H9 (cell line): ENCODE results near the gene TMEM41A. TPM values are rescaled to one million over a fixed set of nuclear protein-coding genes. Genes with fewer than 3 reads are reported as not detected.

ENCODE experiments used
- DNase-seq: peaks from one replicate; pipeline ENCODE4 v3.0.0-alpha.2; 2017
- H2AFZ ChIP-seq: one replicate; pipeline ENCODE4 v1.6.1; 2013; ENCODE audit warnings: mild to moderate bottlenecking, low read length, control low read depth, moderate library complexity
- H2AK5ac ChIP-seq: 2 replicates; pipeline ENCODE4 v1.6.1; 2013; ENCODE audit warnings: low read length, control low read depth, mixed read lengths; ENCODE audit not compliant: insufficient read length
- H2BK120ac ChIP-seq: one replicate; pipeline ENCODE4 v1.6.1; 2013; ENCODE audit warnings: low read depth, mild to moderate bottlenecking, low read length, control low read depth, inconsistent platforms; ENCODE audit not compliant: poor library complexity, severe bottlenecking
- H2BK12ac ChIP-seq: 2 replicates; pipeline ENCODE4 v1.6.1; 2013; ENCODE audit warnings: low read length, control low read depth, mixed read lengths, low read depth; ENCODE audit not compliant: insufficient read length
- H2BK15ac ChIP-seq: 2 replicates; pipeline ENCODE4 v1.6.1; 2013; ENCODE audit warnings: low read depth, low read length, control low read depth
- H2BK20ac ChIP-seq: one replicate; pipeline ENCODE4 v1.6.1; 2013; ENCODE audit warnings: low read depth, mild to moderate bottlenecking, low read length, control low read depth, inconsistent platforms; ENCODE audit not compliant: poor library complexity, severe bottlenecking
- H2BK5ac ChIP-seq: 2 replicates; pipeline ENCODE4 v1.6.1; 2013; ENCODE audit warnings: low read length, control low read depth, mixed read lengths; ENCODE audit not compliant: insufficient read length
- H3K14ac ChIP-seq: 2 replicates; pipeline ENCODE4 v1.6.1; 2013; ENCODE audit warnings: low read length, control low read depth; ENCODE audit not compliant: insufficient read depth
- H3K18ac ChIP-seq: 2 replicates; pipeline ENCODE4 v1.6.1; 2013; ENCODE audit warnings: low read depth, mild to moderate bottlenecking, mixed read lengths, low read length, control low read depth; ENCODE audit not compliant: insufficient read length
- H3K23ac ChIP-seq: 2 replicates; pipeline ENCODE4 v1.6.1; 2013; ENCODE audit warnings: low read length, control low read depth, mixed read lengths, low read depth; ENCODE audit not compliant: insufficient read length
- H3K23me2 ChIP-seq: 2 replicates; pipeline ENCODE4 v1.6.1; 2013; ENCODE audit warnings: low read depth, mild to moderate bottlenecking, mixed read lengths, low read length, control low read depth; ENCODE audit not compliant: insufficient read length, poor library complexity, severe bottlenecking
- H3K27ac ChIP-seq: 2 replicates; pipeline ENCODE4 v1.5.1; 2013; ENCODE audit warnings: low read length, control low read depth, mixed read lengths, low read depth; ENCODE audit not compliant: insufficient read length
- H3K27me3 ChIP-seq: 2 replicates; pipeline ENCODE4 v1.6.1; 2013; ENCODE audit warnings: low read length, control low read depth, inconsistent platforms; ENCODE audit not compliant: insufficient read depth
- H3K4ac ChIP-seq: 2 replicates; pipeline ENCODE4 v1.6.1; 2013; ENCODE audit warnings: low read depth, mild to moderate bottlenecking, control low read depth, inconsistent platforms, low read length, moderate library complexity
- H3K4me1 ChIP-seq: 2 replicates; pipeline ENCODE4 v1.6.1; 2013; ENCODE audit warnings: low read length, control low read depth, inconsistent platforms; ENCODE audit not compliant: insufficient read depth
- H3K4me2 ChIP-seq: 2 replicates; pipeline ENCODE4 v1.6.1; 2013; ENCODE audit warnings: low read length, control low read depth, mixed read lengths; ENCODE audit not compliant: insufficient read length, insufficient read depth
- H3K56ac ChIP-seq: 2 replicates; pipeline ENCODE4 v1.6.1; 2013; ENCODE audit warnings: low read depth, mild to moderate bottlenecking, mixed read lengths, low read length, control low read depth; ENCODE audit not compliant: insufficient read length
- H3K79me1 ChIP-seq: 2 replicates; pipeline ENCODE4 v1.6.1; 2013; ENCODE audit warnings: low read depth, mild to moderate bottlenecking, moderate library complexity, low read length, control low read depth, inconsistent platforms; ENCODE audit not compliant: insufficient read depth, poor library complexity, severe bottlenecking
- H3K79me2 ChIP-seq: 2 replicates; pipeline ENCODE4 v1.6.1; 2013; ENCODE audit warnings: low read length, control low read depth, inconsistent platforms; ENCODE audit not compliant: insufficient read depth
- H3K9ac ChIP-seq: 2 replicates; pipeline ENCODE4 v1.6.1; 2013; ENCODE audit warnings: low read length, control low read depth, mixed read lengths; ENCODE audit not compliant: insufficient read length; ENCODE audit errors: extremely low read depth
- H3K9me3 ChIP-seq: one replicate; pipeline ENCODE4 v1.6.1; 2013; ENCODE audit warnings: low read depth, low read length, inconsistent platforms; ENCODE audit not compliant: control insufficient read depth
- H3T11ph ChIP-seq: one replicate; pipeline ENCODE4 v1.6.1; 2013; ENCODE audit warnings: mild to moderate bottlenecking, low read length, control low read depth, inconsistent platforms
- H4K20me1 ChIP-seq: one replicate; pipeline ENCODE4 v1.6.1; 2013; ENCODE audit not compliant: control insufficient read depth, insufficient read length, insufficient read depth
- H4K5ac ChIP-seq: 2 replicates; pipeline ENCODE4 v1.6.1; 2013; ENCODE audit warnings: low read depth, mild to moderate bottlenecking, mixed read lengths, low read length, control low read depth; ENCODE audit not compliant: insufficient read length
- H4K8ac ChIP-seq: replicated peaks from 2 replicates; pipeline ENCODE4 v1.6.1; 2013; ENCODE audit warnings: low read length, control low read depth, mixed read lengths, low read depth; ENCODE audit not compliant: insufficient read length
- H4K91ac ChIP-seq: 2 replicates; pipeline ENCODE4 v1.6.1; 2013; ENCODE audit warnings: low read depth, mild to moderate bottlenecking, moderate library complexity, mixed read lengths, low read length, control low read depth; ENCODE audit not compliant: insufficient read length
- H3K27ac Mint-ChIP-seq, 3 experiments: 2 replicates in 2 of 3; 3 replicates in 1 of 3; pipeline ENCODE4 v1.8.0; 2020 to 2021; ENCODE audit warnings: mixed read lengths in 3 of 3, mild to moderate bottlenecking in 1 of 3, moderate library complexity in 1 of 3
- H3K27me3 Mint-ChIP-seq: 2 replicates; pipeline ENCODE4 v1.8.0; 2021; ENCODE audit warnings: low read depth, mild to moderate bottlenecking, moderate library complexity, mixed read lengths
- H3K36me3 Mint-ChIP-seq, 3 experiments: 2 replicates in 2 of 3; 3 replicates in 1 of 3; pipeline ENCODE4 v1.8.0; 2020 to 2021; ENCODE audit warnings: low read depth in 3 of 3, mixed read lengths in 3 of 3; ENCODE audit not compliant: insufficient read depth in 1 of 3
- H3K4me1 Mint-ChIP-seq, 2 experiments: 2 replicates each; pipeline ENCODE4 v1.8.0; 2020; ENCODE audit warnings: mixed read lengths in 2 of 2
- H3K4me3 Mint-ChIP-seq, 2 experiments: 2 replicates in 1 of 2; 3 replicates in 1 of 2; pipeline ENCODE4 v1.8.0; 2020 to 2021; ENCODE audit warnings: mild to moderate bottlenecking in 2 of 2, mixed read lengths in 2 of 2, moderate library complexity in 1 of 2
- H3K9me3 Mint-ChIP-seq, 2 experiments: 2 replicates in 1 of 2; 3 replicates in 1 of 2; pipeline ENCODE4 v1.8.0; 2020; ENCODE audit warnings: mild to moderate bottlenecking in 2 of 2, mixed read lengths in 2 of 2, moderate library complexity in 1 of 2
- WGBS: extraction: QIAGEN DNeasy Blood & Tissue Kit; methylation state at CpG from one replicate; pipeline ENCODE4 v1.1.7; 2013; ENCODE audit warnings: missing lambda C conversion rate, low lambda C conversion rate, mixed read lengths; ENCODE audit not compliant: insufficient read length; ENCODE audit errors: extremely low coverage; 5-methylcytosine and 5-hydroxymethylcytosine counted together
- total RNA-seq: library from RNA; stranded (reverse); gene quantifications from 2 replicates; pipeline ENCODE4 v1.2.1, GENCODE V29; 2021
- TF ChIP-seq, protein P1 (sequence below): fragments of 200-600 bp; sonication (generic); conservative IDR thresholded peaks from 3 replicates; pipeline ENCODE4 v1.8.0; 2021; ENCODE audit warnings: antibody characterized with exemption, mild to moderate bottlenecking

The TMEM41A gene
- total RNA-seq, 1 experiment from 2014 or later = 23.9 TPM

DNA sequence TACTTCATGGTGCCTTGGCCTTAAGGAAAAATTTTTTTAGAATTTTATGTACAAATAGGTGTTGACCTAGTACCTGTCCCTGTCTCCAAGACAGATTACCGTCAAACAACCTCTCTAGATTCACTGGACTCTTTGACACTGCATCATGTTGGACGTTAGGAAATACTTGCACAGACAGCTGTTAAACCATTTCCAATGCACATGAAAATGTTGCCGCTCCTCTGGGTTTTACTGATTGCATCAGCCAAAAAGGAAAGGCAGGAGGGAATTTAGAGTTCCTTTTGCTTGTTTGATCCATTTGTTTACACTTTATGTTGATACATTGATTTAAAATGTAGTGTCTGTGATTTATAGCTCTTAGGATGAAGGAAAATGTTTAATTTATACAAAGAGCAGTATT is 14.5 kb downstream of the TMEM41A start:
- Histone ChIP-seq H3K56ac (no peak overlapping the region), H3K23ac (no peak overlapping the region), H3K79me1 (no peaks in the 10 kb centered on the region), H2BK12ac (no peak overlapping the region), H4K8ac (no peak overlapping the region), H2BK15ac (no peak overlapping the region), H3T11ph (no peak overlapping the region), H2BK20ac (no peak overlapping the region), H4K5ac (no peak overlapping the region), H3K4me2 (no peak overlapping the region), H3K9me3 (no peaks in the 10 kb centered on the region), H2AK5ac (no peak overlapping the region), H2AFZ (no peak overlapping the region), H4K91ac (no peak overlapping the region), H2BK120ac (no peak overlapping the region), H3K27ac (no peak overlapping the region), H3K4ac (no peak overlapping the region), H4K20me1 (no peaks in the 10 kb centered on the region), H3K18ac (no peak overlapping the region), H3K4me1 (no peaks in the 10 kb centered on the region), H3K9ac (no peak overlapping the region), H3K27me3 (no peaks in the 10 kb centered on the region), H3K23me2 (no peaks in the 10 kb centered on the region), H3K79me2 (no peaks in the 10 kb centered on the region), H3K14ac (no peak overlapping the region), H2BK5ac (no peak overlapping the region)
- no CpG with 5 or more reads among the region's 3 CpGs for WGBS
- Mint-ChIP-seq H3K4me3 (no peak overlapping the region), H3K27ac (no peak overlapping the region), H3K9me3 (no peaks in the 10 kb centered on the region), H3K4me1 (no peaks in the 10 kb centered on the region), H3K36me3 (peaks cover 0 to 4% (median 0%) of the 10 kb centered on the region in 3 experiments; a peak in 3 of 7 replicates), H3K27me3 (no peaks in the 10 kb centered on the region)
- DNase-seq = no peak
- TF ChIP-seq, protein P1, sequence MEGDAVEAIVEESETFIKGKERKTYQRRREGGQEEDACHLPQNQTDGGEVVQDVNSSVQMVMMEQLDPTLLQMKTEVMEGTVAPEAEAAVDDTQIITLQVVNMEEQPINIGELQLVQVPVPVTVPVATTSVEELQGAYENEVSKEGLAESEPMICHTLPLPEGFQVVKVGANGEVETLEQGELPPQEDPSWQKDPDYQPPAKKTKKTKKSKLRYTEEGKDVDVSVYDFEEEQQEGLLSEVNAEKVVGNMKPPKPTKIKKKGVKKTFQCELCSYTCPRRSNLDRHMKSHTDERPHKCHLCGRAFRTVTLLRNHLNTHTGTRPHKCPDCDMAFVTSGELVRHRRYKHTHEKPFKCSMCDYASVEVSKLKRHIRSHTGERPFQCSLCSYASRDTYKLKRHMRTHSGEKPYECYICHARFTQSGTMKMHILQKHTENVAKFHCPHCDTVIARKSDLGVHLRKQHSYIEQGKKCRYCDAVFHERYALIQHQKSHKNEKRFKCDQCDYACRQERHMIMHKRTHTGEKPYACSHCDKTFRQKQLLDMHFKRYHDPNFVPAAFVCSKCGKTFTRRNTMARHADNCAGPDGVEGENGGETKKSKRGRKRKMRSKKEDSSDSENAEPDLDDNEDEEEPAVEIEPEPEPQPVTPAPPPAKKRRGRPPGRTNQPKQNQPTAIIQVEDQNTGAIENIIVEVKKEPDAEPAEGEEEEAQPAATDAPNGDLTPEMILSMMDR = no peak
